Endothelial cell of umbilical vein (primary cell): Measurements from ENCODE around the gene LRP6. TPM values are rescaled to one million over a fixed set of nuclear protein-coding genes. Genes with fewer than 3 reads are reported as not detected.
"Not testable (repeated sequence)": the region's sequence is repeated elsewhere in the genome, so short reads cannot be mapped to it uniquely, and the experiment has no call there.

ENCODE experiments used
- BruUV-seq: library from RNA; stranded (reverse); fragments of 400-500 nt; replicated peaks from 2 replicates; lab custom pipeline; 2021; lab: Mats Ljungman, UMichigan
- CTCF ChIA-PET: fragments of 300-600, 350-600 bp; sonication (Branson Sonifier 250); formaldehyde crosslinking; loops from one replicate; lab custom pipeline; 2021; ENCODE audit warnings: antibody characterized with exemption, inconsistent platforms; lab: Charles Lee
- POLR2A ChIA-PET: fragments of 300-600, 350-600 bp; sonication (Branson Sonifier 250); formaldehyde crosslinking; loops from one replicate; lab custom pipeline; 2021; ENCODE audit warnings: antibody characterized with exemption, inconsistent platforms; lab: Charles Lee
- DNase-seq: peaks from one replicate; pipeline ENCODE4 v3.0.0-alpha.2; 2011; ENCODE audit warnings: low read depth, low spot score
- FAIRE-seq: peaks from 2 replicates; lab custom pipeline; 2011; peaks lifted over from hg19 to GRCh38; lab: Jason Lieb, UNC
- H2AFZ ChIP-seq: 2 replicates; pipeline ENCODE4 v1.6.0; 2012; ENCODE audit warnings: low read depth, low read length, control low read depth, inconsistent platforms
- H3K27ac ChIP-seq: 2 replicates; pipeline ENCODE4 v1.5.1; 2011; ENCODE audit warnings: low read depth, mild to moderate bottlenecking, control low read depth, low read length, moderate library complexity; ENCODE audit not compliant: insufficient read depth
- H3K27me3 ChIP-seq, 2 experiments: 2 replicates each; pipeline versions ENCODE4 v1.6.0 to v1.6.1; 2011; ENCODE audit warnings: low read length in 2 of 2, mixed read lengths in 1 of 2; ENCODE audit not compliant: control insufficient read depth in 2 of 2, insufficient read depth in 2 of 2
- H3K36me3 ChIP-seq, 2 experiments: 2 replicates in 1 of 2; 3 replicates in 1 of 2; pipeline ENCODE4 v1.5.1; 2011; ENCODE audit warnings: low read length in 2 of 2, mild to moderate bottlenecking in 1 of 2, moderate library complexity in 1 of 2; ENCODE audit not compliant: control insufficient read depth in 2 of 2, insufficient read depth in 2 of 2; ENCODE audit errors: extremely low read depth in 1 of 2
- H3K4me1 ChIP-seq: 3 replicates; pipeline ENCODE4 v1.5.1; 2011; ENCODE audit warnings: mild to moderate bottlenecking, low read length; ENCODE audit not compliant: control insufficient read depth, insufficient read depth; ENCODE audit errors: extremely low read depth
- H3K4me2 ChIP-seq: 2 replicates; pipeline ENCODE4 v1.6.1; 2011; ENCODE audit warnings: low read length, control low read depth, mixed read lengths; ENCODE audit not compliant: insufficient read depth
- H3K4me3 ChIP-seq, 3 experiments: fragments of 200-600 bp in 1 of 3; sonication (generic), shearing (Covaris generic) in 1 of 3; replicated peaks in 1 of 3; 2 replicates each; pipeline ENCODE4 v1.5.1; 2011 to 2016; ENCODE audit warnings: control low read depth in 3 of 3, low read length in 3 of 3, mild to moderate bottlenecking in 2 of 3, inconsistent platforms in 1 of 3, low read depth in 1 of 3, moderate library complexity in 1 of 3; ENCODE audit not compliant: insufficient read depth in 1 of 3
- H3K79me2 ChIP-seq: 2 replicates; pipeline ENCODE4 v1.6.0; 2012; ENCODE audit warnings: low read length, inconsistent platforms; ENCODE audit not compliant: control insufficient read depth, insufficient read depth
- H3K9ac ChIP-seq: replicated peaks from 2 replicates; pipeline ENCODE3; 2011; ENCODE audit warnings: low read length, control low read depth; ENCODE audit not compliant: insufficient read depth; ENCODE audit errors: extremely low read depth
- H3K9me1 ChIP-seq: replicated peaks from 3 replicates; pipeline ENCODE4 v1.6.0; 2011; ENCODE audit warnings: mild to moderate bottlenecking, low read length; ENCODE audit not compliant: control insufficient read depth, insufficient read depth; ENCODE audit errors: extremely low read depth
- H3K9me3 ChIP-seq: replicated peaks from 2 replicates; pipeline ENCODE4 v1.5.1; 2012; ENCODE audit warnings: low read length, inconsistent platforms; ENCODE audit not compliant: control insufficient read depth, insufficient read depth
- H4K20me1 ChIP-seq: replicated peaks from 2 replicates; pipeline ENCODE3; 2011; ENCODE audit warnings: mild to moderate bottlenecking, low read length; ENCODE audit not compliant: control insufficient read depth, insufficient read depth; ENCODE audit errors: extremely low read depth
- EZH2 ChIP-seq: IDR thresholded peaks from 2 replicates; pipeline ENCODE4 v1.6.1; 2012; ENCODE audit warnings: borderline replicate concordance, low read depth, mild to moderate bottlenecking, moderate library complexity, low read length, inconsistent platforms; ENCODE audit not compliant: severe bottlenecking
- FOS ChIP-seq: IDR thresholded peaks from 2 replicates; pipeline ENCODE4 v1.6.1; 2011; ENCODE audit warnings: mild to moderate bottlenecking, low read length, moderate library complexity, borderline replicate concordance; ENCODE audit not compliant: insufficient read depth
- GATA2 ChIP-seq: IDR thresholded peaks from 2 replicates; pipeline ENCODE4 v1.7.0; 2011; ENCODE audit warnings: low read depth, mild to moderate bottlenecking, moderate library complexity, mixed read lengths, low read length; ENCODE audit not compliant: insufficient read length, insufficient read depth
- JUN ChIP-seq: IDR thresholded peaks from 2 replicates; pipeline ENCODE4 v1.6.1; 2011; ENCODE audit warnings: borderline replicate concordance, low read depth; ENCODE audit not compliant: insufficient read length, insufficient read depth
- MYC ChIP-seq: IDR thresholded peaks from one replicate; pipeline ENCODE4 v1.6.1; 2011; ENCODE audit warnings: mild to moderate bottlenecking, low read depth, low read length
- POLR2A ChIP-seq: IDR thresholded peaks from 2 replicates; pipeline ENCODE4 v1.6.1; 2012; ENCODE audit warnings: low read depth, mild to moderate bottlenecking, control low read depth, low read length
- POLR2AphosphoS5 ChIP-seq: IDR thresholded peaks from 2 replicates; pipeline ENCODE4 v1.6.1; 2012; ENCODE audit warnings: low read depth, mild to moderate bottlenecking, control low read depth, low read length, moderate library complexity; ENCODE audit not compliant: insufficient read depth
- dilution Hi-C: fragments of 300-500 bp; cut with MboI; formaldehyde crosslinking; loops from one replicate; pipeline ENCODE4 v1.15.0; 2019; ENCODE audit warnings: low sequenced_read_pairs; ENCODE audit not compliant: extremely low pct_ligation_motif_present
- intact Hi-C: fragments of 100-400 bp; cut with micrococcal nuclease; formaldehyde crosslinking; loops from one replicate; pipeline ENCODE4 v1.10.0; 2022
- polyA plus RNA-seq, 4 experiments: library from polyadenylated mRNA; depleted of rRNA in 3 of 4; stranded (reverse) in 3 of 4; unstranded in 1 of 4; fragments of >200 nt; gene quantifications; 2 replicates each; pipeline versions ENCODE4 v1.2.1 to v1.2.3, GENCODE V29; 2011 to 2012; ENCODE audit warnings: missing spikeins in 1 of 4
- total RNA-seq: library from RNA; stranded (reverse); gene quantifications from 2 replicates; pipeline ENCODE4 v1.2.3, GENCODE V29; 2021
- TF ChIP-seq, protein P1 (sequence below), 2 donors: IDR thresholded peaks; 1 replicate in 1 of 2; 2 replicates in 1 of 2; pipeline ENCODE4 v1.5.1; 2011; ENCODE audit warnings: low read length in 2 of 2, mild to moderate bottlenecking in 2 of 2, moderate library complexity in 2 of 2, control low read depth in 1 of 2, inconsistent platforms in 1 of 2, low read depth in 1 of 2; ENCODE audit not compliant: insufficient read depth in 1 of 2; ENCODE audit errors: extremely low read depth in 1 of 2
- TF ChIP-seq, protein P2 (sequence below): IDR thresholded peaks from 2 replicates; pipeline ENCODE4 v1.6.1; 2011; ENCODE audit not compliant: insufficient read depth, insufficient read length

LRP6 gene
- total and polyA plus RNA-seq, 2 donors (not counting 3 experiments of a cell fraction or from before 2014, with no cell fraction given) = 28.5 to 41.7 TPM

DNA sequence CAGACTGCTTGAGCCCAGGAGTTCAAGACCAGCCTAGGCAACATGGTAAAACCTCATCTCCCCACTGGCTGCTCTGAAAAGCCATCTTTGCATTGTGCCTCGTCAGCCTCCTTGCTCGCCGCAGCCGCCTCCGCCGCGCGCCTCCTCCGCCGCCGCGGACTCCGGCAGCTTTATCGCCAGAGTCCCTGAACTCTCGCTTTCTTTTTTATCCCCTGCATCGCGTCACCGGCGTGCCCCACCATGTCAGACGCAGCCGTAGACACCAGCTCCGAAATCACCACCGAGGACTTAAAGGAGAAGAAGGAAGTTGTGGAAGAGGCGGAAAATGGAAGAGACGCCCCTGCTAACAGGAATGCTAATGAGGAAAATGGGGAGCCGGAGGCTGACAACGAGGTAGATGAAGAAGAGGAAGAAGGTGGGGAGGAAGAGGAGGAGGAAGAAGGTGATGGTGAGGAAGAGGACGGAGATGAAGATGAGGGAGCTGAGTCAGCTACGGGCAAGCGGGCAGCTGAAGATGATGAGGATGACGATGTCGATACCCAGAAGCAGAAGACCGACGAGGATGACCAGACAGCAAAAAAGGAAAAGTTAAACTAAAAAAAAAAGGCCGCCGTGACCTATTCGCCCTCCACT lies 155.8 kb downstream of the LRP6 start:
- H3K9me3 ChIP-seq, H3K4me3 ChIP-seq, H3K9ac ChIP-seq, H3K27me3 ChIP-seq, FAIRE-seq, POLR2A ChIA-PET, BruUV-seq, H4K20me1 ChIP-seq, H3K36me3 ChIP-seq, H3K27ac ChIP-seq, H2AFZ ChIP-seq, CTCF ChIA-PET, dilution Hi-C loops, H3K4me2 ChIP-seq, DNase-seq, H3K79me2 ChIP-seq, H3K9me1 ChIP-seq, H3K4me1 ChIP-seq, intact Hi-C loops: not testable (repeated sequence)

DNA sequence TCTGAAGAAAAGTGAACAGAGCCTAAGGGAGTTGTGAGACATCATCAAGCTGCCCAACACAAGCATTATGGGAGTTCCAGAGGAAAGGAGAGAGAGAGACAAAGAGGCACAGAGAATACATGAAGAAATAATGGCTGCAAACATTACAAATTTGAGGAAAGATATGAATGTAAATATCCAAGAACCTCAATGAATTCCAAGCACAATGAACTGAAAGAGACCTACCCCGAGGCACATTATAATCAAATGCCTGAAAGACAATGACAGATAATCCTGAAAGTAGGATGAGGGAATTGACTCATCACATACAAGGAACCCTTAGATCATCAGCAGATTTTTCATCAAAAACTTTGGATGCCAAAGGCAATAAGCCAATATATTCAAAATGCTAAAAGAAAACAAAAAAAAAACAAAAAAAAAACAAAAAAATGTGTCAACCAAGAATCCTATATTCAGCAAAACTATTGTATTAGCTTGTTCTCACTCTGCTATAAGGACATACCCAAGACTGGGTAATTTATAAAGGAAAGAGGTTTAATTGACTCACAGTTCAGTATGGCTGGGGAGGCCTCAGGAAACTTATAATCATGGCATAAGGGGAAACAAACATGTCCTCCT lies 158.3 kb downstream of the LRP6 start:
- DNase-seq (no peak), FAIRE-seq (no peak)
- ChIA-PET POLR2A (no interaction called here), CTCF (interaction anchor here (0.6 to 1.0 kb wide), 3 partner anchors 13 to 41 kb away, joined by 3 read pairs; no protein-coding TSS in a partner anchor)
- Histone ChIP-seq H3K9me1 (no peaks in the 10 kb centered on the region), H3K27ac (no peak overlapping the region), H3K4me3 (no peak overlapping the region), H2AFZ (no peak overlapping the region), H3K36me3 (no peaks in the 10 kb centered on the region), H3K79me2 (no peaks in the 10 kb centered on the region), H4K20me1 (no peaks in the 10 kb centered on the region), H3K27me3 (no peaks in the 10 kb centered on the region), H3K9me3 (no peaks in the 10 kb centered on the region), H3K4me1 (no peaks in the 10 kb centered on the region), H3K9ac (no peak overlapping the region), H3K4me2 (no peak overlapping the region)
- intact Hi-C loops = no loop called here
- TF ChIP-seq POLR2AphosphoS5 (no peak), EZH2 (no peak), JUN (no peak), GATA2 (no peak), MYC (no peak), POLR2A (no peak), FOS (no peak)
- TF ChIP-seq, protein P1, sequence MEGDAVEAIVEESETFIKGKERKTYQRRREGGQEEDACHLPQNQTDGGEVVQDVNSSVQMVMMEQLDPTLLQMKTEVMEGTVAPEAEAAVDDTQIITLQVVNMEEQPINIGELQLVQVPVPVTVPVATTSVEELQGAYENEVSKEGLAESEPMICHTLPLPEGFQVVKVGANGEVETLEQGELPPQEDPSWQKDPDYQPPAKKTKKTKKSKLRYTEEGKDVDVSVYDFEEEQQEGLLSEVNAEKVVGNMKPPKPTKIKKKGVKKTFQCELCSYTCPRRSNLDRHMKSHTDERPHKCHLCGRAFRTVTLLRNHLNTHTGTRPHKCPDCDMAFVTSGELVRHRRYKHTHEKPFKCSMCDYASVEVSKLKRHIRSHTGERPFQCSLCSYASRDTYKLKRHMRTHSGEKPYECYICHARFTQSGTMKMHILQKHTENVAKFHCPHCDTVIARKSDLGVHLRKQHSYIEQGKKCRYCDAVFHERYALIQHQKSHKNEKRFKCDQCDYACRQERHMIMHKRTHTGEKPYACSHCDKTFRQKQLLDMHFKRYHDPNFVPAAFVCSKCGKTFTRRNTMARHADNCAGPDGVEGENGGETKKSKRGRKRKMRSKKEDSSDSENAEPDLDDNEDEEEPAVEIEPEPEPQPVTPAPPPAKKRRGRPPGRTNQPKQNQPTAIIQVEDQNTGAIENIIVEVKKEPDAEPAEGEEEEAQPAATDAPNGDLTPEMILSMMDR (IDR thresholded peaks at IDR 0.05; ENCODE audit: extremely low read depth in 1 of 2, insufficient read depth in 1 of 2, low read depth in 1 of 2, low read length in 2 of 2) = no peak
- TF ChIP-seq, protein P2, sequence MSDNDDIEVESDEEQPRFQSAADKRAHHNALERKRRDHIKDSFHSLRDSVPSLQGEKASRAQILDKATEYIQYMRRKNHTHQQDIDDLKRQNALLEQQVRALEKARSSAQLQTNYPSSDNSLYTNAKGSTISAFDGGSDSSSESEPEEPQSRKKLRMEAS = no peak
- dilution Hi-C loops = no loop called here
- no TSS peak for BruUV-seq
